T-helper 2 cell treated with Interferon-gamma antibody and Interleukin-4, amounts not matched to agents 5 μg/mL and 100 μg/mL, for 36 hours (primary cell): ENCODE measurements around the gene BRAF.
"Not testable (repeated sequence)": the region's sequence is repeated elsewhere in the genome, so short reads cannot be mapped to it uniquely, and the experiment has no call there.

Experiments used
- DNase-seq: peaks from one replicate; pipeline ENCODE4 v3.0.0; 2021; ENCODE audit warnings: low spot score
- H3K27ac Mint-ChIP-seq: one replicate; pipeline ENCODE4 v1.8.0; 2021; ENCODE audit warnings: mild to moderate bottlenecking, mixed read lengths
- H3K27me3 Mint-ChIP-seq: one replicate; pipeline ENCODE4 v1.8.0; 2021; ENCODE audit warnings: low read depth, mixed read lengths
- H3K36me3 Mint-ChIP-seq: one replicate; pipeline ENCODE4 v1.8.0; 2021; ENCODE audit warnings: low read depth, mixed read lengths
- H3K4me1 Mint-ChIP-seq: one replicate; pipeline ENCODE4 v1.8.0; 2021; ENCODE audit warnings: low read depth, mixed read lengths
- H3K4me3 Mint-ChIP-seq: one replicate; pipeline ENCODE4 v1.8.0; 2022; ENCODE audit warnings: mild to moderate bottlenecking, moderate library complexity, mixed read lengths
- H3K9me3 Mint-ChIP-seq: one replicate; pipeline ENCODE4 v1.8.0; 2021; ENCODE audit warnings: mixed read lengths

BRAF gene

DNA sequence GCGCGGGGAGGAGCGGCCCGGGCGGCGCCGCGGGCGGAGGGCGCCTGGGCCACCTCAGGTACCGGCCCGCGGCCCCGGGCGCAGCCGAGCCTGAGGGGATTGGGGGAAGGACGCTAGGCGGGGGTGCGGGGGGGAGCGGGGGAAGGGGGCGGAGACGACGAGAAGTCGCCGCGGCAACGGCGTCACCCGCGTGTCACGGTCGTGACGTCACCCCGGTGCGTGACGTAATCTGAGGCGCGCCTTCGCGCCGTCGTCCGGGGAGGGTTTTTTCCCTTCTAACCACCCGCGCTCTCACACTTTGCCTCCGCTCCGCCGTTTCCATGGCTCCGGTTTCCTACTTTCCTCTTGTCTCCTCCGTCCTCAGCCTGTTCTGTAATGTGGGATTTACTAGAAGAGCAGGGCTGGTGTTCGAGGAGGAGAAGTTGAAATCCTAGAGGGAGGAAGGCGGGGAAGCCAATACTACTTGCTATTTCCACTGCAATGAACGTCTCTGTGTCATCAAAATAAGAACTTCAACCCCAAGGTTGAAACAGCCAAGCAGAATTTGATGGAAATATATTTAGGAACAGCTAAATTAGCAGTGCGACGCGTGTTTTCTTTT, at the start of gene BRAF:
TSS of gene BRAF (minus strand) at position 109 of the 601 bp plus-strand sequence. CDS start 226 bp downstream, outside the sequence.
- H3K4me1 Mint-ChIP-seq, result peaks cover 8% of the 10 kb centered on the region
- H3K36me3 Mint-ChIP-seq, result no peaks in the 10 kb centered on the region
- no peaks in the 10 kb centered on the region for H3K9me3 Mint-ChIP-seq
- peaks cover 6% of the 10 kb centered on the region for H3K27me3 Mint-ChIP-seq
- peak; percentile 89 for DNase-seq
- peak within 1 kb of the TSS; percentile 99 for H3K27ac Mint-ChIP-seq
- H3K4me3 Mint-ChIP-seq, result peak within 1 kb of the TSS; percentile 97

DNA sequence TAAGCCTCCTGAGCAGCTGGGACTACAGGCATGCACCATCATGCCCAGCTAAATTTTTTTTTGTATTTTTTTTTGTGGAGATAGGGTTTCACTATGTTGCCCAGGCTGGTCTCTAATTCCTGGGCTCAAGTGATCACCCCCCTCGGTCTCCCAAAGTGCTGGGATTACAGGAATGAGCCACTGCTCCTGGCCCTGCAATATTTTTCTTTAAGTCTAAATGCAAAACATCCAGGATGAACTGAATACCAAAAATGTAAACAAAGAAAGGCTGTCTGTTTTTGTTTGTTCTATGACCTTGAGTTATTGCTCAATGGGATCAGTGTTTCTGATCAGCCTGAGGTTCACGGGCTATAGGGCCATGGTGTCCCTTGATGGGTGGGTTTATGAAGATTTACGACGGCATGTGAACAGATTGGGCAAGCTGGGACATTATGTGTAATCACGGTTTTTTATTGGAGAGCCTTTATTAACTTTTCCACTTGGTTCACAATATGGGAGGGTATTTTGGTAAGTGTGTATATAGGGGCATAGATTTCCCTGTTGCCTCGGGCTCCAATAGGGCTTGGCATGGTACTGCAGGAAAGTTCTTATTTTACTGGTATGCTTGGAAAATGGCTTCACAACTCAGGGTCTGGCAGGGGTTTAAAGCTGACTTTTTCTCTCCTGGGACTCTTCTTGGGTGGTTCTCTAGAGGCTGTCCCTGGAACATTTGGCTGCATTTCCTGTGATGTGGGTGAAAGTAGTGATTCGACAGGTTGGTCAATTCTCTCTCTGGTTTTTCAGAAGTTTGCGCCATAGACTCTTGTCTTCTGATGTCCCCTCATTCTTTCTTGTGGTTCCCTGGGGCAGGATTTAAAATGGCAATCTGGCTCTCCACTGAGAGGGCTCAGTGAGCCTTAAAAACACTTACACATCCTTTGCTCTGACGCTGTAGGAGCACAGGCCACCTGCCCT, 48.4 kb upstream of the BRAF start:
- Mint-ChIP-seq H3K27me3 (peaks cover 8% of the 10 kb centered on the region), H3K27ac (no peak overlapping the region), H3K36me3 (no peaks in the 10 kb centered on the region), H3K4me1 (no peaks in the 10 kb centered on the region), H3K9me3 (no peaks in the 10 kb centered on the region), H3K4me3 (no peak overlapping the region)
- DNase-seq, result no peak

DNA sequence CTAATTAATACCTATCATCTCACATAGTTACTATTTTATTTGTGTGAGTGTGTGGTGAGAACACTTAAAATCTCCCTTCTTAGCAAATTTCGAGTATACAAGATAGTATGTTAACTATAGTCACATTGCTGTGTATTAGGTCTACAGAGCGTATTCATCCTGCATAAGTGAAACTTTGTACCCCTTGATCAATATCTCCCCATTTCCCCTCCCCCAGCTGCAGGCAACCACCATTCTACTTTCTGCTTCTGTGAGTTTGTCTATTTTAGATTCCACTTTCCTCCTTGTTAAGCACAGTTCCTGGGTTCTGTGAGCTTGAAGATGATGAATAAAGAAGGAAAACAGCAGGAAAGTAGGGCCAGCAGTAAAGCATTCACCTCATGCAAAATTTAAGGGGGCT, 47.6 kb upstream of the BRAF start:
- no peak overlapping the region for H3K4me3 Mint-ChIP-seq
- no peak overlapping the region for H3K27ac Mint-ChIP-seq
- H3K4me1 Mint-ChIP-seq, result no peaks in the 10 kb centered on the region
- DNase-seq, result no peak
- H3K9me3 Mint-ChIP-seq, result no peaks in the 10 kb centered on the region
- no peaks in the 10 kb centered on the region for H3K36me3 Mint-ChIP-seq
- peaks cover 13% of the 10 kb centered on the region for H3K27me3 Mint-ChIP-seq

DNA sequence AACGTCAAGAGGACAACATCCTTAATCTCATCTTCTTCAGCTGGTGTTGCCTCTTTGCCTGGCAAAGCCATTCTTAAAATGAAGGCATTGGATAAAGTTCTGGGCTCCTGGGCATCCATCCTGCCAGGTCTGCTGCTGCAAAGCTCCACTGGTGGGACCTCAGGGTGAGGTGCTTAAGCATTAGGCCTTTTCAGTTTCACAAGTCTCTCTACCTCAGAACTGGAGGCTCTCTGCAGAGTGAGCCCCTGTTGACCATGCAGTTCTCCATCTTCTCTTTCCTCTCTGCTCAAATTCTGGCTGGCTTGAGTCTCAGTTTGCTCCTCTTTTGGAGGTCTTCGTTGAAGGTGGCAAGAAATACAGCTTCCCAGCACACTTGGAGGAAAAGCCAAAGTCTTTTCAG, 42.7 kb upstream of the BRAF start:
- H3K27ac Mint-ChIP-seq, result no peak overlapping the region
- H3K27me3 Mint-ChIP-seq, result peaks cover 5% of the 10 kb centered on the region
- DNase-seq, result no peak
- no peaks in the 10 kb centered on the region for H3K36me3 Mint-ChIP-seq
- no peak overlapping the region for H3K4me3 Mint-ChIP-seq
- H3K9me3 Mint-ChIP-seq, result no peaks in the 10 kb centered on the region
- no peaks in the 10 kb centered on the region for H3K4me1 Mint-ChIP-seq

DNA sequence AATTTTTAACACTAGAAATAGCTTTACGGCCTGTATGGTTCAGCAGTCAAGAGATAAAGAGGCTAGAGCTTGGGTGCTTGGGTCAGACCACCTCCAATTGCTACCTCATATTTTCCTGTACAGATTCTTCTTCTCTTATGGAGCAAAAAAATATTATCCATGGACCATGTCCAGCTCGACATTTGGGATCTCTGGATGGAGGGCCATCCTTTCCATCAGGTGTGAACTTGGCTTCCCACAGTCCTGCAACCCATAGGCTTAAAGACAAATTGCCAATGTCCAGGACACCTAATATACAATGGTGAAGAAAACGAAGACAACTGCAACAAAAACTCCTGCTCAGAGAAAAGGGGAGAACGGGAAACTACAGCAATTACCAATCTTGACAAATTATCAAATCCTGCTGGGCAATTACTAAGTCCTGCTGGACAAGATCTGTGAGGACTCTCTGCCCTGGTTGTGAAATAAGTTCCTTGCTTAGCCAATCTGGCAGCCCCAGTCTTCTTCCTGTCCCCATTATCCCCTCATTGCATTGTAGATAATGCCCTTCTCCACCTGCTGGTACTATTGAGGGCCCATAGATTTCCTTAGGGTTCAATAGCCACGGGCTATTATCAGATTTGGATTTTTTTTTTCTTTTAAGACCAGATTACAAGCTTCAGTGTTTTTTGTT, 42.0 kb upstream of the BRAF start:
- peaks cover 5% of the 10 kb centered on the region for H3K27me3 Mint-ChIP-seq
- H3K27ac Mint-ChIP-seq, result no peak overlapping the region
- H3K4me1 Mint-ChIP-seq, result no peaks in the 10 kb centered on the region
- H3K36me3 Mint-ChIP-seq, result no peaks in the 10 kb centered on the region
- H3K4me3 Mint-ChIP-seq, result no peak overlapping the region
- DNase-seq, result no peak
- no peaks in the 10 kb centered on the region for H3K9me3 Mint-ChIP-seq

DNA sequence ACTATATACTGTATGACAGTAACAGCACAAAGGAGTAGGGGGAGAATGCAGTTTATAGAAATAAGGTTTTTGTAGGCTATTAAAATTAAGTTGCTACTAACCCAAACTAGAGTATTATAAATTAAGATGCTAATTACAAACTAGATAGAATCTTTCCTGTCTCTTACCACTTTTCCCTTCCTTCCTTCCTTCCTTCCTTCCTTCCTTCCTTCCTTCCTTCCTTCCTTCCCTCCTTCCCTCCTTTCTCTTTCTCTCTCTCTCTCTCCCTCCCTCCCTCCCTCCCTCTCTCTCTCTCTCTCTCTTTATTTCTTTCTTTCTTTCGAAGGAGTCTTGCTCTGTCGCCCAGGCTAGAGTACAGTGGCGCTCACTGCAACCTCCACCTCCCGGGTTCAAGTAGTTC, 36.4 kb upstream of the BRAF start:
- Mint-ChIP-seq H3K4me1 (no peaks in the 10 kb centered on the region), H3K27me3 (peaks cover 2% of the 10 kb centered on the region)

DNA sequence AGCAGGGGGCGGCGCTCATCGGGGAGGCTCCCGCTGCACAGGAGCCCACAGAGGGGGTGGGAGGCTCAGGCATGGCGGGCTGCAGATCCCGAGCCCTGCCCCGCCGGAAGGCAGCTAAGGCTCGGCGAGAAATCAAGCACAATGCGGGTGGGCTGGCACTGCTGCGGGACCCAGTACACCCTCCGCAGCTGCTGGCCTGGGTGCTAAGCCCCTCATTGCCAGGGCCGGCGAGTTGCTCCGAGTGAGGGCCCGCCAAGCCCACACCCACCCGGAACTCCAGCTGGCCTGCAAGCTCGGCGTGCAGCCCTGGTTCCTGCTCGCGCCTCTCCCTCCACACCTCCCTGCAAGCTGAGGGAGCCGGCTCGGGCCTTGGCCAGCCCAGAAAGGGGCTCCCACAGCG, 32.3 kb upstream of the BRAF start:
- not testable (repeated sequence) for H3K36me3 Mint-ChIP-seq, H3K27ac Mint-ChIP-seq, H3K4me3 Mint-ChIP-seq, H3K9me3 Mint-ChIP-seq, H3K27me3 Mint-ChIP-seq, H3K4me1 Mint-ChIP-seq, DNase-seq

More for the DNA sequence above, 36.4 kb upstream of the BRAF start:
- Mint-ChIP-seq H3K4me3 (no peak overlapping the region), H3K36me3 (no peaks in the 10 kb centered on the region), H3K27ac (no peak overlapping the region), H3K9me3 (no peaks in the 10 kb centered on the region)
- no peak for DNase-seq

DNA sequence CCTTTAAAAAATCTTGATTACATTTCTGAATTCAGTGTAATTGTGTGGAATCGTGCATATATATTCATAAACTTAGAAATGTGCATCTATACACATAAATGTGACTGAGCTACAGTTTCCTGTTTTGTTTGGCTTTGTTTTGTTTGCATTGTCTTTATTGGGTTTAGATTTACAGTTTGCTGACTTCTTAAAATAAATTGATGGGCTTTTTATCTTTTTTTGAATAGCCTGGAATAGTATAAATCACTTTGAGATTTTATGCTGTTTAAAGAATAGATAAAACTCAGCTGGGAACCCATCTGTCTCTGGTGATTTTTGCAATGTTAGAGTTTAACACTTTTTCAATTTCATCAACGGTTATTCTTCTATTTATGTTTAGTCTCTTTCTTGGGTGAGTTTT, 21.2 kb upstream of the BRAF start:
- H3K9me3 Mint-ChIP-seq, result no peaks in the 10 kb centered on the region
- no peak for DNase-seq
- no peaks in the 10 kb centered on the region for H3K4me1 Mint-ChIP-seq
- H3K36me3 Mint-ChIP-seq, result no peaks in the 10 kb centered on the region
- peaks cover 13% of the 10 kb centered on the region for H3K27me3 Mint-ChIP-seq
- H3K4me3 Mint-ChIP-seq, result no peak overlapping the region
- no peak overlapping the region for H3K27ac Mint-ChIP-seq

DNA sequence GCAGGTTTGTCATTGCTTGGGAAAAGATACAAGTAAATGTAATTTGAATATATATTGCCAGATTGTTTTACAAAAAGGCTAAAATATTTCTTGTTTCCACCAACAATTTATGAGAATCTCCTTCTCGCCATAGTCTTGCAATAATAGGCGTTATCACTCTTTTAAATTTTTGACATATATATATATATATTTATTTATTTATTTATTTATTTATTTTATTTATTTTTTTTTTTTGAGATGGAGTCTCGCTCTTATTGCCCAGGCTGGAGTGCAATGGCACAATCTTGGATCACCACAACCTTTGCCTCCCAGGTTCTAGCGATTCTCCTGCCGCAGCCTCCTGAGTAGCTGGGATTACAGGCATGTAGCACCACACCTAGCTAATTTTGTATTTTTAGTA, 17.5 kb upstream of the BRAF start:
- not testable (repeated sequence) for H3K4me1 Mint-ChIP-seq, H3K36me3 Mint-ChIP-seq, DNase-seq, H3K4me3 Mint-ChIP-seq, H3K27ac Mint-ChIP-seq, H3K9me3 Mint-ChIP-seq
- H3K27me3 Mint-ChIP-seq, result peaks cover 13% of the 10 kb centered on the region

DNA sequence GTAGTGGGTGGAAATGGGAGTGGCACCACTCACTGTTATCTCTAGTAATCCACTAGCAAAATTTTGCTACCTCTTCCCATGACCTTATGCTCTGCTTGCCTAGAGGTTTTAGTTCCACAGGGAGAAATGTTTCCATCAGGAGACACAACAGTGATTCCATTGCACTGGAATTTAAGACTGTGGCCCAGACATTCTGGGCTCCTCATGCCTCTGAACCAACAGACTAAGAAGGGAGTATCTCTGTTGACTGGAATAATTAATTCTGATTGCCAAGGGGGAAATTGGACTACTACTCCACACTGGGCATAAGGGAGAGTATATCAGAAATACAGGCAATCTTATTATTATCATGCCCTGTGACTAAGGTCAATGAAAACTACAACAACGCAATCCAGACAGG, 16.2 kb upstream of the BRAF start:
- Mint-ChIP-seq H3K27me3 (peaks cover 3% of the 10 kb centered on the region), H3K9me3 (no peaks in the 10 kb centered on the region), H3K36me3 (no peaks in the 10 kb centered on the region), H3K4me3 (no peak overlapping the region), H3K27ac (no peak overlapping the region), H3K4me1 (no peaks in the 10 kb centered on the region)
- no peak for DNase-seq

DNA sequence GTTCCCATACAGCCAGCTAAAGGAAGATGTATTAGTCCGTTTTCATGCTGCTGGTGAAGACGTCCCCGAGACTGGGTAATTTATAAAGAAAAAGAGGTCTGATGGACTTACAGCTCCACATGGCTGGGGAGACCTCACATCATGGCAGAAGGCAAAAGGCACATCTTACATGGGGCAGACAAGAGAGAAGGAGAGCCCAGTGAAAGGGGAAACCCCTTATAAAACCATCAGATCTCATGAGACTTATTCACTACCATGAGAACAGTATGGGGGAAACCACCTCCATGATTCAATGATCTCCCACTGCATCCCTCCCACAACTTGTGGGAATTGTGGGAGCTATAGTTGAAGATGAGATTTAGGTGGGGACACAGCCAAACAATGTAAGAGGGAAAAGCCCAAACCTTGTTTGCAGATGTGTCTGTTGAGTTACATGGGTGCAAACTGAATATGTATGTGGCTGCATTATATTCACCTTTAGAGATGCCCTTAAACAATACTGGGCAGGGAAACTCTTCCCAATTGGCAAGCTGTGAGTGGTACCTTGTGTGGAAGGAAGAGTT, 13.1 kb upstream of the BRAF start:
- no peak for DNase-seq
- H3K4me1 Mint-ChIP-seq, result no peaks in the 10 kb centered on the region
- H3K9me3 Mint-ChIP-seq, result no peaks in the 10 kb centered on the region
- H3K36me3 Mint-ChIP-seq, result no peaks in the 10 kb centered on the region
- H3K27me3 Mint-ChIP-seq, result peaks cover 5% of the 10 kb centered on the region
- no peak overlapping the region for H3K27ac Mint-ChIP-seq
- no peak overlapping the region for H3K4me3 Mint-ChIP-seq

DNA sequence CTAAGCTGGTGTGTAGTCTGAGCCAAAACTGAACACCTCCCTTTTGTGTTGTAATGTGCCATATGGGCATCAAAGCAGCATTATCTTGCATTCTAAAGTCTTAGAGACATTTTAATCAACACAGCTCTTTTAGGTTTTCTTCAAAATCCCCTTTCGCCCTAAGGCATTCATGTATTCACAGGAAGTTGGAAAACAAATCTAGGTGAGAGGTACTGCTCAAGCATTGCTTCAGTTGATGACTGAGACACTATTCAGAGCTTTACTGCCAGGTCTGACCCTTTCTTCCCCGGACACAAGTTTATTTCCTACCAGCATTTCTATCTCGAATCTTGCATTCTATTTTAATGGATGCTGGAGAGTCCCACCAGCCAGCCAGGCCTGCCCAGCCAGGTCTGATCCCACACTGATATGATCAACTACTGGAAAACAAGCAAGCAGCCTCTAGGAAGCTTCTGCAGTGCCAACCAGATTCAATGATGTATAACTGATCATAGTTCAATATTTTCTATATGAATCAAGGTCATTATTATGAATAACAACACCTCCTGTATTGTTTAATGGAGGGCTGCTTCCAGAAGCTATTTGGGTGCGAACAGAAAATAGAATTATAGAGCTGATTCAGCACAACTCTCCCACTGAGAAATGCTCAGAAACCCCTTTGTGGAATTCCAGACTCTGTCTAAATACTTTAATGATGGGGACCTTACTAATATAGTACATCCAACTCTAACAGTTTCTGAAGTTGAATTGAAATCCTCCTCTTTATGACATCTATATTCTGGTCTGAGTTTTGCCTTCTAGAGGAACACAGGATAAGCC, 4.0 kb upstream of the BRAF start:
- Mint-ChIP-seq H3K36me3 (no peaks in the 10 kb centered on the region), H3K27me3 (peaks cover 21% of the 10 kb centered on the region), H3K9me3 (no peaks in the 10 kb centered on the region), H3K27ac (no peak overlapping the region), H3K4me1 (peaks cover 4% of the 10 kb centered on the region), H3K4me3 (no peak overlapping the region)
- DNase-seq, result no peak

DNA sequence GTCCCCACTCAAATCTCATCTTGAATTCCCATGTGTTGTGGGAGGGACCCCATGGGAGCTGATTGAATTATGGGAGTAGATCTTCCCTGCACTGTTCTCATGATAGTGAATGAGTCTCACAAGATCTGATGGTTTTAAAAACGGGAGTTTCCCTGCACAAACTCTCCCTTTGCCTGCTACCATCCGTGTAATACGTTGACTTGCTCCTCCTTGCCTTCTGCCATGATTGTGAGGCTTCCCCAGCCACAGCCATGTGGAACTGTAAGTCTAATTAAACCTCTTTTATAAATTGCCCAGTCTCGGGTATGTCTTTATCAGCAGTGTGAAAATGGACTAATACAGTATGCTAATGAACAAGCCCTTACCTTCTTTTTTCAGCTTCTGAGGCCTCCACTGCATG, 3.2 kb upstream of the BRAF start:
- peaks cover 21% of the 10 kb centered on the region for H3K27me3 Mint-ChIP-seq
- not testable (repeated sequence) for H3K36me3 Mint-ChIP-seq, H3K27ac Mint-ChIP-seq, H3K9me3 Mint-ChIP-seq, DNase-seq, H3K4me1 Mint-ChIP-seq, H3K4me3 Mint-ChIP-seq
